NCI-H2196 treated with DMSO at 0.1 percent for 48 hours (cell line): Measurements from ENCODE around the gene HDAC8.
"Not testable (repeated sequence)": the region's sequence is repeated elsewhere in the genome, so short reads cannot be mapped to it uniquely, and the experiment has no call there.

ENCODE experiments used
- DNase-seq: peaks from one replicate; lab custom pipeline; 2025; ENCODE audit not compliant: unreplicated experiment; lab: John Stamatoyannopoulos, UW

Gene HDAC8

GRCh38 chrX:72536542-72536941 is 36.1 kb downstream of the HDAC8 start:
- DNase-seq: no peak

- DNase-seq: no peak
Measured at GRCh38 chrX:72532366-72532765, 40.3 kb downstream of the HDAC8 start.

- DNase-seq: no peak
Measured at GRCh38 chrX:72526534-72527508, 45.8 kb downstream of the HDAC8 start.

GRCh38 chrX:72498782-72499181 is 73.9 kb downstream of the HDAC8 start:
- DNase-seq: no peak

- DNase-seq: no peak
Measured at GRCh38 chrX:72495046-72495445, 77.6 kb downstream of the HDAC8 start.

GRCh38 chrX:72492499-72492898 is 80.1 kb downstream of the HDAC8 start:
- DNase-seq: no peak

- not testable (repeated sequence) for DNase-seq
Measured at GRCh38 chrX:72490221-72490620, 82.4 kb downstream of the HDAC8 start.

GRCh38 chrX:72487661-72488060 is 85.0 kb downstream of the HDAC8 start:
- no peak for DNase-seq

- no peak for DNase-seq
Measured at GRCh38 chrX:72479324-72480274, 93.0 kb downstream of the HDAC8 start.

- DNase-seq: no peak
Measured at GRCh38 chrX:72478853-72479252, 93.8 kb downstream of the HDAC8 start.

GRCh38 chrX:72478351-72478750 is 94.3 kb downstream of the HDAC8 start:
- no peak for DNase-seq

- no peak for DNase-seq
Measured at GRCh38 chrX:72477781-72478181, 94.9 kb downstream of the HDAC8 start.

- DNase-seq: no peak
Measured at GRCh38 chrX:72477376-72477775, 95.3 kb downstream of the HDAC8 start.

GRCh38 chrX:72475952-72476668 is 96.5 kb downstream of the HDAC8 start:
- DNase-seq: no peak

GRCh38 chrX:72475338-72475737 is 97.3 kb downstream of the HDAC8 start:
- no peak for DNase-seq

- DNase-seq: no peak
Measured at GRCh38 chrX:72470532-72471223, 102.0 kb downstream of the HDAC8 start.

GRCh38 chrX:72470117-72470516 is 102.5 kb downstream of the HDAC8 start:
- DNase-seq: no peak

- no peak for DNase-seq
Measured at GRCh38 chrX:72468607-72469006, 104.0 kb downstream of the HDAC8 start.

- no peak for DNase-seq
Measured at GRCh38 chrX:72467135-72467534, 105.5 kb downstream of the HDAC8 start.

GRCh38 chrX:72466493-72466892 is 106.2 kb downstream of the HDAC8 start:
- DNase-seq: no peak
